ENCODE measurements around the gene SPIN1.

Gene SPIN1

DNA sequence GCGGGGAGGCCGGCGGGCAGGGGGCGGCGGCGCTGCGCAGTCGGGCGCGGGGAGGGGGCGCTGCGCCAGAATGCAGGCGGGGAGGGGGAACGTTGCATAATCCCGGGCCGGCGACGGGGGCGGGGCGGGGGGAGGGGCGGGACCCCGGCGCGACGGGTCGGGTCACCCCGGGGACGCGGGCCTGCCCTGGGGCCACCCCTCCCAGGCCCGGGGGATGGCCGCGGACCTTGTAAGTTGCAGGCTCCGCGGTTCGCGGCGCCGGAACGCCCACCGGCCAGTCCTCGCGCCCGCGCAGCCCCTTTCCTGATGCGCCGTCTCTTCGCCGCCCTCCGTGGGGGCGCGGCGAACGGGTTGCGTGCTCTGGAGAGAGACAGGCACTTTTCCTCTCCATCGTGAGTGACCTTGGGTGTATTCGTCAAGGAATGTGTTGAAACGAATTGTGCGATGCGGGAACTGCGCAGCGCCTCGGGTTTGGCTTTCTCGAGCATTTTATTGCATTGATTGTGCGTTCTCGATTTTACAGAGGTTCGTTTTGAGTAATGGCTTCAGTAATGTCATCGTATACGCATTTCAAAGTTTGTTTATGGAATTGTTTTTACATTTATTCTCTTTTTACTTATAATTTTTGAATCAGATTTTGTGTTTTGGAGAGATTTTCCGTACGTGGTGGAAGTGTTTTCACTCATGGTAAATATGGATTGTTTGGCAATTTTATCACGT lies 802 bp downstream of the SPIN1 start (continued):
- TF ChIP-seq OVOL3 (tag by site-specific recombination; IDR thresholded peaks at IDR 0.05) (no peak), ZSCAN30 (tag by site-specific recombination; IDR thresholded peaks at IDR 0.05) (no peak), ZNF175 (tag by site-specific recombination; IDR thresholded peaks at IDR 0.05) (no peak), ZNF155 (tag by site-specific recombination; IDR thresholded peaks at IDR 0.05) (no peak), SP2 (tag by site-specific recombination; IDR thresholded peaks at IDR 0.05) (peak; percentile 69), ZNF843 (tag by site-specific recombination; IDR thresholded peaks at IDR 0.05) (no peak), ZNF114 (tag by site-specific recombination; IDR thresholded peaks at IDR 0.05) (no peak), ZNF248 (tag by site-specific recombination; IDR thresholded peaks at IDR 0.05) (no peak), KLF1 (tag by site-specific recombination; IDR thresholded peaks at IDR 0.05) (peak; percentile 21; the same call in 1 of the 2 replicates), ZNF529 (tag by site-specific recombination; IDR thresholded peaks at IDR 0.05; ENCODE audit: insufficient replicate concordance) (no peak), ZNF571 (tag by site-specific recombination; IDR thresholded peaks at IDR 0.05) (no peak), GLIS1 (tag by site-specific recombination; IDR thresholded peaks at IDR 0.05) (peak; percentile 16; the same call in 1 of the 2 replicates), ZNF624 (tag by site-specific recombination; IDR thresholded peaks at IDR 0.05) (no peak), ZNF302 (tag by site-specific recombination; IDR thresholded peaks at IDR 0.05; ENCODE audit: low read depth) (no peak), ZNF510 (tag by site-specific recombination; IDR thresholded peaks at IDR 0.05; ENCODE audit: insufficient replicate concordance) (no peak), ZNF501 (tag by site-specific recombination; IDR thresholded peaks at IDR 0.05) (no peak), ZBTB20 (tag by site-specific recombination; IDR thresholded peaks at IDR 0.05) (peak; percentile 29; the same call in 1 of the 2 replicates), ZNF549 (tag by site-specific recombination; IDR thresholded peaks at IDR 0.05) (no peak), ZNF335 (tag by site-specific recombination; conservative IDR thresholded peaks at IDR 0.05) (0 out of 2 replicates have a peak, but pooled peaks have one; percentile 40), ZNF600 (tag by site-specific recombination; IDR thresholded peaks at IDR 0.05) (0 out of 2 replicates have a peak, but pooled peaks have one; percentile 24), ZNF366 (tag by site-specific recombination; conservative IDR thresholded peaks at IDR 0.05) (no peak)
- TF ChIP-seq, protein P1, sequence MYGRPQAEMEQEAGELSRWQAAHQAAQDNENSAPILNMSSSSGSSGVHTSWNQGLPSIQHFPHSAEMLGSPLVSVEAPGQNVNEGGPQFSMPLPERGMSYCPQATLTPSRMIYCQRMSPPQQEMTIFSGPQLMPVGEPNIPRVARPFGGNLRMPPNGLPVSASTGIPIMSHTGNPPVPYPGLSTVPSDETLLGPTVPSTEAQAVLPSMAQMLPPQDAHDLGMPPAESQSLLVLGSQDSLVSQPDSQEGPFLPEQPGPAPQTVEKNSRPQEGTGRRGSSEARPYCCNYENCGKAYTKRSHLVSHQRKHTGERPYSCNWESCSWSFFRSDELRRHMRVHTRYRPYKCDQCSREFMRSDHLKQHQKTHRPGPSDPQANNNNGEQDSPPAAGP (tag by site-specific recombination; IDR thresholded peaks at IDR 0.05): no peak
- TF ChIP-seq, protein P2, sequence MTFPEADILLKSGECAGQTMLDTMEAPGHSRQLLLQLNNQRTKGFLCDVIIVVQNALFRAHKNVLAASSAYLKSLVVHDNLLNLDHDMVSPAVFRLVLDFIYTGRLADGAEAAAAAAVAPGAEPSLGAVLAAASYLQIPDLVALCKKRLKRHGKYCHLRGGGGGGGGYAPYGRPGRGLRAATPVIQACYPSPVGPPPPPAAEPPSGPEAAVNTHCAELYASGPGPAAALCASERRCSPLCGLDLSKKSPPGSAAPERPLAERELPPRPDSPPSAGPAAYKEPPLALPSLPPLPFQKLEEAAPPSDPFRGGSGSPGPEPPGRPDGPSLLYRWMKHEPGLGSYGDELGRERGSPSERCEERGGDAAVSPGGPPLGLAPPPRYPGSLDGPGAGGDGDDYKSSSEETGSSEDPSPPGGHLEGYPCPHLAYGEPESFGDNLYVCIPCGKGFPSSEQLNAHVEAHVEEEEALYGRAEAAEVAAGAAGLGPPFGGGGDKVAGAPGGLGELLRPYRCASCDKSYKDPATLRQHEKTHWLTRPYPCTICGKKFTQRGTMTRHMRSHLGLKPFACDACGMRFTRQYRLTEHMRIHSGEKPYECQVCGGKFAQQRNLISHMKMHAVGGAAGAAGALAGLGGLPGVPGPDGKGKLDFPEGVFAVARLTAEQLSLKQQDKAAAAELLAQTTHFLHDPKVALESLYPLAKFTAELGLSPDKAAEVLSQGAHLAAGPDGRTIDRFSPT (tag by site-specific recombination; IDR thresholded peaks at IDR 0.05): 0 out of 2 replicates have a peak, but pooled peaks have one; percentile 16
- TF ChIP-seq, protein P3, sequence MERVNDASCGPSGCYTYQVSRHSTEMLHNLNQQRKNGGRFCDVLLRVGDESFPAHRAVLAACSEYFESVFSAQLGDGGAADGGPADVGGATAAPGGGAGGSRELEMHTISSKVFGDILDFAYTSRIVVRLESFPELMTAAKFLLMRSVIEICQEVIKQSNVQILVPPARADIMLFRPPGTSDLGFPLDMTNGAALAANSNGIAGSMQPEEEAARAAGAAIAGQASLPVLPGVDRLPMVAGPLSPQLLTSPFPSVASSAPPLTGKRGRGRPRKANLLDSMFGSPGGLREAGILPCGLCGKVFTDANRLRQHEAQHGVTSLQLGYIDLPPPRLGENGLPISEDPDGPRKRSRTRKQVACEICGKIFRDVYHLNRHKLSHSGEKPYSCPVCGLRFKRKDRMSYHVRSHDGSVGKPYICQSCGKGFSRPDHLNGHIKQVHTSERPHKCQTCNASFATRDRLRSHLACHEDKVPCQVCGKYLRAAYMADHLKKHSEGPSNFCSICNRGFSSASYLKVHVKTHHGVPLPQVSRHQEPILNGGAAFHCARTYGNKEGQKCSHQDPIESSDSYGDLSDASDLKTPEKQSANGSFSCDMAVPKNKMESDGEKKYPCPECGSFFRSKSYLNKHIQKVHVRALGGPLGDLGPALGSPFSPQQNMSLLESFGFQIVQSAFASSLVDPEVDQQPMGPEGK (tag by site-specific recombination; IDR thresholded peaks at IDR 0.05): 0 out of 2 replicates have a peak, but pooled peaks have one; percentile 20
- TF ChIP-seq, protein P4, sequence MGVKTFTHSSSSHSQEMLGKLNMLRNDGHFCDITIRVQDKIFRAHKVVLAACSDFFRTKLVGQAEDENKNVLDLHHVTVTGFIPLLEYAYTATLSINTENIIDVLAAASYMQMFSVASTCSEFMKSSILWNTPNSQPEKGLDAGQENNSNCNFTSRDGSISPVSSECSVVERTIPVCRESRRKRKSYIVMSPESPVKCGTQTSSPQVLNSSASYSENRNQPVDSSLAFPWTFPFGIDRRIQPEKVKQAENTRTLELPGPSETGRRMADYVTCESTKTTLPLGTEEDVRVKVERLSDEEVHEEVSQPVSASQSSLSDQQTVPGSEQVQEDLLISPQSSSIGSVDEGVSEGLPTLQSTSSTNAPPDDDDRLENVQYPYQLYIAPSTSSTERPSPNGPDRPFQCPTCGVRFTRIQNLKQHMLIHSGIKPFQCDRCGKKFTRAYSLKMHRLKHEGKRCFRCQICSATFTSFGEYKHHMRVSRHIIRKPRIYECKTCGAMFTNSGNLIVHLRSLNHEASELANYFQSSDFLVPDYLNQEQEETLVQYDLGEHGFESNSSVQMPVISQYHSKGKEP (tag by site-specific recombination; IDR thresholded peaks at IDR 0.05): no peak
- TF ChIP-seq, protein P5, sequence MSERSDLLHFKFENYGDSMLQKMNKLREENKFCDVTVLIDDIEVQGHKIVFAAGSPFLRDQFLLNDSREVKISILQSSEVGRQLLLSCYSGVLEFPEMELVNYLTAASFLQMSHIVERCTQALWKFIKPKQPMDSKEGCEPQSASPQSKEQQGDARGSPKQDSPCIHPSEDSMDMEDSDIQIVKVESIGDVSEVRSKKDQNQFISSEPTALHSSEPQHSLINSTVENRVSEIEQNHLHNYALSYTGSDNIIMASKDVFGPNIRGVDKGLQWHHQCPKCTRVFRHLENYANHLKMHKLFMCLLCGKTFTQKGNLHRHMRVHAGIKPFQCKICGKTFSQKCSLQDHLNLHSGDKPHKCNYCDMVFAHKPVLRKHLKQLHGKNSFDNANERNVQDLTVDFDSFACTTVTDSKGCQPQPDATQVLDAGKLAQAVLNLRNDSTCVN (tag by site-specific recombination; optimal IDR thresholded peaks at IDR 0.05): peak; percentile 84
- TF ChIP-seq, protein P6, sequence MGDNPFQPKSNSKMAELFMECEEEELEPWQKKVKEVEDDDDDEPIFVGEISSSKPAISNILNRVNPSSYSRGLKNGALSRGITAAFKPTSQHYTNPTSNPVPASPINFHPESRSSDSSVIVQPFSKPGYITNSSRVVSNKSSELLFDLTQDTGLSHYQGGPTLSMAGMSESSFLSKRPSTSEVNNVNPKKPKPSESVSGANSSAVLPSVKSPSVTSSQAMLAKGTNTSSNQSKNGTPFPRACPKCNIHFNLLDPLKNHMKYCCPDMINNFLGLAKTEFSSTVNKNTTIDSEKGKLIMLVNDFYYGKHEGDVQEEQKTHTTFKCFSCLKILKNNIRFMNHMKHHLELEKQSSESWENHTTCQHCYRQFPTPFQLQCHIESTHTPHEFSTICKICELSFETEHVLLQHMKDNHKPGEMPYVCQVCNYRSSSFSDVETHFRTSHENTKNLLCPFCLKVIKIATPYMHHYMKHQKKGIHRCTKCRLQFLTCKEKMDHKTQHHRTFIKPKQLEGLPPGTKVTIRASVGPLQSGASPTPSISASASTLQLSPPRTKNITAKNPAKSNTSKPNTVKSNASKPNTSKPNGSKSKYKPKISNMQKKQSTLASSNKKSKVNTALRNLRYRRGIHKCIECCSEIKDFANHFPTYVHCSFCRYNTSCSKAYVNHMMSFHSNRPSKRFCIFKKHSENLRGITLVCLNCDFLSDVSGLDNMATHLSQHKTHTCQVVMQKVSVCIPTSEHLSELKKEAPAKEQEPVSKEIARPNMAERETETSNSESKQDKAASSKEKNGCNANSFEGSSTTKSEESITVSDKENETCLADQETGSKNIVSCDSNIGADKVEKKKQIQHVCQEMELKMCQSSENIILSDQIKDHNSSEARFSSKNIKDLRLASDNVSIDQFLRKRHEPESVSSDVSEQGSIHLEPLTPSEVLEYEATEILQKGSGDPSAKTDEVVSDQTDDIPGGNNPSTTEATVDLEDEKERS (tag by site-specific recombination; IDR thresholded peaks at IDR 0.05): no peak
